HepG2 (cell line): ENCODE measurements around the gene FGA. TPM values are rescaled to one million over a fixed set of nuclear protein-coding genes. Genes with fewer than 3 reads are reported as not detected.

Experiments used
- HOXA3 ChIP-seq: sonication (generic); formaldehyde crosslinking; IDR thresholded peaks from 2 replicates; pipeline ENCODE4 v1.5.0; 2020; ENCODE audit warnings: missing genetic modification reagents
- KMT2B ChIP-seq: IDR thresholded peaks from 2 replicates; pipeline ENCODE4 v1.6.1; 2016; ENCODE audit warnings: missing genetic modification reagents, missing compliant biosample characterization
- MIER3 ChIP-seq: IDR thresholded peaks from 2 replicates; pipeline ENCODE4 v1.6.1; 2016; ENCODE audit warnings: missing compliant biosample characterization, borderline replicate concordance
- NR1H2 ChIP-seq: sonication (generic); formaldehyde crosslinking; IDR thresholded peaks from 2 replicates; pipeline ENCODE4 v1.8.1; 2022; ENCODE audit warnings: low read depth, missing genetic modification reagents, borderline replicate concordance
- REST ChIP-seq, 2 experiments: IDR thresholded peaks; 2 replicates each; pipeline ENCODE4 v1.6.1; 2011 to 2012; ENCODE audit warnings: low read length in 2 of 2, borderline replicate concordance in 1 of 2, low read depth in 1 of 2, mild to moderate bottlenecking in 1 of 2, moderate library complexity in 1 of 2
- SCMH1 ChIP-seq: sonication (generic); formaldehyde crosslinking; IDR thresholded peaks from 2 replicates; pipeline ENCODE4 v1.9.0; 2021; ENCODE audit warnings: missing genetic modification reagents, mild to moderate bottlenecking, borderline replicate concordance
- SIN3A ChIP-seq: IDR thresholded peaks from 2 replicates; pipeline ENCODE4 v1.6.1; 2011; ENCODE audit warnings: low read depth, mild to moderate bottlenecking, control low read depth, low read length, borderline replicate concordance
- SIX4 ChIP-seq: sonication (generic); formaldehyde crosslinking; IDR thresholded peaks from 2 replicates; pipeline ENCODE4 v1.4.0; 2020; ENCODE audit warnings: missing genetic modification reagents
- SMAD9 ChIP-seq: sonication (generic); formaldehyde crosslinking; IDR thresholded peaks from 2 replicates; pipeline ENCODE4 v1.5.1; 2020; ENCODE audit warnings: mild to moderate bottlenecking, missing genetic modification reagents
- TAF15 ChIP-seq: fragments of 200-400 bp; formaldehyde crosslinking; IDR thresholded peaks from one replicate; pipeline ENCODE4 v1.6.1; 2018; ENCODE audit warnings: mild to moderate bottlenecking, low read depth, low read length; ENCODE audit not compliant: poor library complexity, severe bottlenecking
- UBTF ChIP-seq: sonication (generic); formaldehyde crosslinking; IDR thresholded peaks from 2 replicates; pipeline ENCODE4 v1.4.0; 2020; ENCODE audit warnings: mild to moderate bottlenecking, missing genetic modification reagents
- ZNF350 ChIP-seq: sonication (generic); formaldehyde crosslinking; IDR thresholded peaks from 2 replicates; pipeline ENCODE4 v1.4.0; 2020; ENCODE audit warnings: mild to moderate bottlenecking, low read depth, missing genetic modification reagents, borderline replicate concordance
- ZNF496 ChIP-seq: sonication (generic); formaldehyde crosslinking; IDR thresholded peaks from 2 replicates; pipeline ENCODE4 v1.8.1; 2023; ENCODE audit warnings: mild to moderate bottlenecking, moderate library complexity, missing genetic modification reagents; ENCODE audit not compliant: insufficient replicate concordance
- ZNF83 ChIP-seq: sonication (generic); formaldehyde crosslinking; IDR thresholded peaks from 2 replicates; pipeline ENCODE4 v1.4.0; 2020; ENCODE audit warnings: missing genetic modification reagents, mild to moderate bottlenecking, borderline replicate concordance
- ZNF879 ChIP-seq: sonication (generic); formaldehyde crosslinking; IDR thresholded peaks from 2 replicates; pipeline ENCODE4 v1.8.1; 2023; ENCODE audit warnings: missing genetic modification reagents
- polyA plus RNA-seq, 8 experiments: library from polyadenylated mRNA; depleted of rRNA in 3 of 8; stranded (reverse) in 7 of 8; unstranded in 1 of 8; fragments of >200 nt; fragmentation: Illumina TruSeq in 4 of 8; extraction: Trizol in 4 of 8; gene quantifications; 2 replicates each; pipeline versions ENCODE4 v1.2.1 to v1.2.3, GENCODE V29; 2011 to 2016; ENCODE audit warnings: low read depth in 4 of 8, missing spikeins in 1 of 8, mixed read lengths in 1 of 8; ENCODE audit not compliant: insufficient read depth in 1 of 8
- total RNA-seq, 5 experiments: library from RNA; depleted of rRNA; stranded (reverse); fragments of >200 nt; fragmentation: Illumina TruSeq; extraction: Trizol; gene quantifications; 2 replicates each; pipeline ENCODE4 v1.2.3, GENCODE V29; 2016; ENCODE audit warnings: low read depth in 1 of 5
- TF ChIP-seq, protein P1 (sequence below): sonication (generic); formaldehyde crosslinking; IDR thresholded peaks from 2 replicates; pipeline ENCODE4 v1.4.0; 2020; ENCODE audit warnings: missing genetic modification reagents
- TF ChIP-seq, protein P2 (sequence below): sonication (generic); formaldehyde crosslinking; conservative IDR thresholded peaks from 2 replicates; pipeline ENCODE4 v1.8.1; 2023; ENCODE audit warnings: missing genetic modification reagents

FGA gene
- total and polyA plus RNA-seq, 2 of the 13 experiments (the other 11 are each of a cell fraction or from before 2014, with no cell fraction given): 640 to 1,523 TPM

- TF ChIP-seq REST (IDR thresholded peaks at IDR 0.05; ENCODE audit: borderline replicate concordance in 1 of 2, low read depth in 1 of 2, low read length in 2 of 2) (no peak), ZNF879 (CRISPR knock-in tag) (no peak), ZNF496 (CRISPR knock-in tag) (no peak), HOXA3 (0 out of 2 replicates have a peak, but pooled peaks have one; percentile 30), NR1H2 (CRISPR knock-in tag) (no peak), MIER3 (CRISPR knock-in tag) (no peak), TAF15 (no peak), ZNF83 (no peak), SIX4 (CRISPR knock-in tag) (no peak), SCMH1 (CRISPR knock-in tag) (no peak), UBTF (CRISPR knock-in tag) (peak; percentile 82), KMT2B (no peak), SIN3A (no peak), ZNF350 (CRISPR knock-in tag) (peak; percentile 60; the same call in 1 of the 2 replicates), SMAD9 (CRISPR knock-in tag) (no peak)
- TF ChIP-seq, protein P1, sequence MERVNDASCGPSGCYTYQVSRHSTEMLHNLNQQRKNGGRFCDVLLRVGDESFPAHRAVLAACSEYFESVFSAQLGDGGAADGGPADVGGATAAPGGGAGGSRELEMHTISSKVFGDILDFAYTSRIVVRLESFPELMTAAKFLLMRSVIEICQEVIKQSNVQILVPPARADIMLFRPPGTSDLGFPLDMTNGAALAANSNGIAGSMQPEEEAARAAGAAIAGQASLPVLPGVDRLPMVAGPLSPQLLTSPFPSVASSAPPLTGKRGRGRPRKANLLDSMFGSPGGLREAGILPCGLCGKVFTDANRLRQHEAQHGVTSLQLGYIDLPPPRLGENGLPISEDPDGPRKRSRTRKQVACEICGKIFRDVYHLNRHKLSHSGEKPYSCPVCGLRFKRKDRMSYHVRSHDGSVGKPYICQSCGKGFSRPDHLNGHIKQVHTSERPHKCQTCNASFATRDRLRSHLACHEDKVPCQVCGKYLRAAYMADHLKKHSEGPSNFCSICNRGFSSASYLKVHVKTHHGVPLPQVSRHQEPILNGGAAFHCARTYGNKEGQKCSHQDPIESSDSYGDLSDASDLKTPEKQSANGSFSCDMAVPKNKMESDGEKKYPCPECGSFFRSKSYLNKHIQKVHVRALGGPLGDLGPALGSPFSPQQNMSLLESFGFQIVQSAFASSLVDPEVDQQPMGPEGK (CRISPR knock-in tag): peak; percentile 67; the same call in 1 of the 2 replicates
- TF ChIP-seq, protein P2, sequence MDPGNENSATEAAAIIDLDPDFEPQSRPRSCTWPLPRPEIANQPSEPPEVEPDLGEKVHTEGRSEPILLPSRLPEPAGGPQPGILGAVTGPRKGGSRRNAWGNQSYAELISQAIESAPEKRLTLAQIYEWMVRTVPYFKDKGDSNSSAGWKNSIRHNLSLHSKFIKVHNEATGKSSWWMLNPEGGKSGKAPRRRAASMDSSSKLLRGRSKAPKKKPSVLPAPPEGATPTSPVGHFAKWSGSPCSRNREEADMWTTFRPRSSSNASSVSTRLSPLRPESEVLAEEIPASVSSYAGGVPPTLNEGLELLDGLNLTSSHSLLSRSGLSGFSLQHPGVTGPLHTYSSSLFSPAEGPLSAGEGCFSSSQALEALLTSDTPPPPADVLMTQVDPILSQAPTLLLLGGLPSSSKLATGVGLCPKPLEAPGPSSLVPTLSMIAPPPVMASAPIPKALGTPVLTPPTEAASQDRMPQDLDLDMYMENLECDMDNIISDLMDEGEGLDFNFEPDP (CRISPR knock-in tag): no peak
These were observed 36.4 kb upstream of the FGA start (continued) for GRCh38 chr4:154626793-154627484.
